Measurements from ENCODE around the gene PILRA.
"Not testable (repeated sequence)": the region's sequence is repeated elsewhere in the genome, so short reads cannot be mapped to it uniquely, and the experiment has no call there.

Gene PILRA

GRCh38 chr7:100434297-100435144 is 61.2 kb downstream of the PILRA start:
- no peak for DNase-seq (ENCODE audit: low read depth)

- no peak for DNase-seq (ENCODE audit: low read depth)
Measured at GRCh38 chr7:100435401-100436304, 62.4 kb downstream of the PILRA start.

GRCh38 chr7:100437150-100438100 is 64.1 kb downstream of the PILRA start:
- no peak for DNase-seq (ENCODE audit: low read depth)

- DNase-seq (ENCODE audit: low read depth), result no peak
Measured at GRCh38 chr7:100438172-100438571, 64.9 kb downstream of the PILRA start.

GRCh38 chr7:100438731-100439130 is 65.4 kb downstream of the PILRA start:
- not testable (repeated sequence) for DNase-seq (ENCODE audit: low read depth)

GRCh38 chr7:100439244-100439643 is 66.0 kb downstream of the PILRA start:
- DNase-seq (ENCODE audit: low read depth), result not testable (repeated sequence)

- no peak for DNase-seq (ENCODE audit: low read depth)
Measured at GRCh38 chr7:100441641-100442535, 68.6 kb downstream of the PILRA start.

GRCh38 chr7:100443096-100443840 is 70.0 kb downstream of the PILRA start:
- DNase-seq (ENCODE audit: low read depth), result no peak

GRCh38 chr7:100444311-100445278 is 71.3 kb downstream of the PILRA start:
- DNase-seq (ENCODE audit: low read depth), result no peak

- DNase-seq (ENCODE audit: low read depth), result no peak
Measured at GRCh38 chr7:100446040-100446439, 72.8 kb downstream of the PILRA start.

- not testable (repeated sequence) for DNase-seq (ENCODE audit: low read depth)
Measured at GRCh38 chr7:100447363-100447762, 74.1 kb downstream of the PILRA start.

GRCh38 chr7:100449190-100449795 is 76.0 kb downstream of the PILRA start:
- DNase-seq (ENCODE audit: low read depth), result no peak

Data from non-pigmented ciliary epithelial cell (primary cell).